Left renal pelvis (tissue), 4 donors: ENCODE measurements around the gene XXYLT1. TPM values are rescaled to one million over a fixed set of nuclear protein-coding genes. Genes with fewer than 3 reads are reported as not detected.
"Not testable (repeated sequence)": the region's sequence is repeated elsewhere in the genome, so short reads cannot be mapped to it uniquely, and the experiment has no call there.

ENCODE experiments used
- DNase-seq, 4 donors: peaks; one replicate each; pipeline ENCODE4 v3.0.0-alpha.2; 2013; ENCODE audit warnings: low read depth in 4 of 4, low spot score in 3 of 4
- polyA plus RNA-seq, 4 donors: library from polyadenylated mRNA; unstranded; fragments of 120-200 nt; gene quantifications; one replicate each; pipeline ENCODE4 v1.2.1, GENCODE V29; 2013; ENCODE audit not compliant: insufficient read length in 4 of 4

Gene XXYLT1
- polyA plus RNA-seq, 4 donors: 27.8 to 46.3 (median 30.5) TPM

DNA sequence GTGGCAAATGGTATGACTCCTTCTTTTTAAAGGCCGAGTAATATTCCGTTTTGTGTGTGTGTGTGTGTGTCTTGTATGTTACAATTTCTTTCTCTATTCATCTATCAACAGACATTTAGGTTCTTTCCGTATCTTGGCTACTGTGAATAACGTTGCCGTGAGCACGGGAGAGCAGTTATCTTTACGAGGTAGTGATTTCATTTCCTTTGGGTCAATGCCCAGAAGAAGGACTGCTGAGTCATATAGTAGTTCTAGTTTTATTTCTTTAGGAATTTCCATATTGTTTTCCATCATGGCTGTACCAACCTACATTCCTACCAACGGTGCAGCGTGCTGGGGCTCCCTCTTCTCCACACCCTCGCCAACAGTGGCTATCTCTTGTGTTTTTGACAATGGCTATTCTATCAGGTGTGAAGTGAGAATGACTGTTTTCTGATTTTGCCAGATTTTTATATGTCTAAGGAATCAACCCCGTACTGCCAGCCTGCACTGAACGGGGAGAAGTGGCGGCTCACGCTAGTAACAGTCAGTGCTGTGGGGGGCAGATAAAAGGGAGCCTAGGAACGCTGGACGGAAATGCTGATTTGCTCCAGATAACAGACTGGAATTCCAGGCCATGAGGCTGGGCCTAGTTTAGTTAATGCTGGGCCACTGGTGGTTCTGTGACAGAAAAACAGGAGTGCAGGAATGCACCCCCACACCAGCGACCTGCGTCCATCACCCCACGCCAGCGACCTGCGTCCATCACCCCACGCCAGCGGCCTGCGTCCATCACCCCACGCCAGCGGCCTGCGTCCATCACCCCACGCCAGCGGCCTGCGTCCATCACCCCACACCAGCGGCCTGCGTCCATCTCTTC, 168.1 kb downstream of the XXYLT1 start:
- DNase-seq: no peak

DNA sequence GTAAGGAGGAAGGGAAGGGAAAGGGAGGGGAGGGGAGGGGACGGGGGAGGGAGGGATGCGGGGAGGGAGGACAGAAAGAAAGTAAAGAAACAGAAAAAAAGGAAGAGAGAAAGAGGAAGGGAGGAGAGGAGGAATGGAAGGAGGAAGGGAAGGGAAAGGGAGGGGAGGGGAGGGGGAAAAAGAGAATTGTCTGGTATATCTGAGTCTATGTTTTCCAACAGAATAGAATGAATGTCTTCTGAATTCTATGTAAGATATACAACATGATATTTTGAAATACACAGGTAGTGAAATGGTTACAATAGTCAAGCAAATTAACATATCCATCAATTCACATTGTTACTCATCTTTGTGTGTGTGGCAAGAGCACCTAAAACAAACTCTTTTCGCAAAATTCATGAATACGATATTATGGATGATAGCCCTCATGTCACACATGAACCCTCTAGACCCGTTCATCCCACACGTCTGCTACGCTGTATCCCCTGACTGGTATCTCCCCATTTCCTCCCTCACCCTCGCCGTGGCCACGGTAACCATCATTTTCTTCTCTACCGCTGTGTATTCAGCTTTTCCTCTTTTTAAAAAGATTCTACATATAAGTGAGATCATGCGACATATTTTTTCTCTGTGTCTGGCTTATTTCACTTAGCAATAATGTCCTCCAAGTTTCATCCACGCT, 168.9 kb downstream of the XXYLT1 start:
- no peak for DNase-seq

DNA sequence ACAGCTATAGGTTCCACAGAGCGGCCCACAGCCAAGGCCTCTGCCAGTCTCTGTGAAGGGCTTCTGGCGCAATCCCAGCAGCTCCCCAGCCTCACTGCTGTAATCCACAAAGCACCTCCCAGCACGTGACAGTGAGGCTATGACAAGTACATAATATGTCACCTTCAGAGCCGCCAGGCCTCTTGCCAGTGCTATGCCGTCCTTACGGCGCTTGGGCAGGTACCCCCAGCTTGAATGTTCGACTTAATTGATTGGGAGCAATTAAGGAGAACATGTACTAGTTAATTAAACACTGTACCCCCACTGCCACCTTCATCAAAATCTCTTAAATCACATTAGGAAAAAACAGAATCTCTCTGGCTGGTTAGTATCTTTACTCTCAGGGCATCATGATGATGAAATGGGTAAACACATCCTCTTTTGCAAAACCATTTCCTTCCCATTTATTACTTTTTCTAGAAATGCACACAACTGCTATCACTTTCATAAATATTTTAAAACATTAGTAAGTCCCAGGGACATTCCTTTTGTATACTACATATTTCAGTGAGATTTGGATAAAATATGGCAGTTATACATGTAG, 169.9 kb downstream of the XXYLT1 start:
- DNase-seq: no peak

DNA sequence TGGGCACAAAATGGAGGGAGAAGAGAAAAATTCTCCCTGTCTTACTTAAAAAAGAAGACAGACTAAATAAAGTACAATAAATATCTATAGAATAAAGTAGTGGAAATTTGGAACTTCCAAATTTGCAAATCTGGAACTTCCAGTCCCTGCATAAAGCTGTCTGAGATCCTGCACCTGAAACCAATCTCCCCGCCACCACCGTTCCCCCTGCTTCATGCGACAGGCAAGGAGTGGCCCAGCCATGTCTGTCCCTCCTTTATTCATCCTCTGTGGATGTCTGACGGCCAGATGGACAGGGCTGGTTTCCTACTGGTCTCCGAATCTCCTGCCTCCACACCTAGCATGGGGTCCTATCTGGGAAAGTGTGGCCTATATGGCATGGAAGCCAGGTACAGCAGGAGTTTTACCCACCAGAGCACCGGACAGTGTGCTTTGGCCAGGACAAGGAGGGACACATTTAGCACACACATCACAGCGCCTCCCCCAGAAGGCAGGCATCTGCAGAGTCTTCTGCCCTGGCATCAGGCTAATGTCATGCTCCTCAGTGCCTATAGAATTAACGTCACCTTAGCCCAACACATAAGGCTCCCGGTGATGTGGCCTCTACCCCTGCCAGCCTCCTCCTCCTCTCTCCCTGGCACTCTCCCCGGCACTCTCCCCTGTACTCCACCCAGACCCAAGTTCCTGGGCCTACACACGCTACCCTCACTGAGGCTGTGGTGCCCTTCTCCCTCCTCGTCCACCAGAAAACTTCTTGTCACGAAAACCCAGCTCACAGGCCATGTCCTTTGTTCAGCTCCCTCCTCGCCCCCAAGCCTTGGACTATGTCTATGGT, 170.8 kb downstream of the XXYLT1 start:
- DNase-seq: no peak

DNA sequence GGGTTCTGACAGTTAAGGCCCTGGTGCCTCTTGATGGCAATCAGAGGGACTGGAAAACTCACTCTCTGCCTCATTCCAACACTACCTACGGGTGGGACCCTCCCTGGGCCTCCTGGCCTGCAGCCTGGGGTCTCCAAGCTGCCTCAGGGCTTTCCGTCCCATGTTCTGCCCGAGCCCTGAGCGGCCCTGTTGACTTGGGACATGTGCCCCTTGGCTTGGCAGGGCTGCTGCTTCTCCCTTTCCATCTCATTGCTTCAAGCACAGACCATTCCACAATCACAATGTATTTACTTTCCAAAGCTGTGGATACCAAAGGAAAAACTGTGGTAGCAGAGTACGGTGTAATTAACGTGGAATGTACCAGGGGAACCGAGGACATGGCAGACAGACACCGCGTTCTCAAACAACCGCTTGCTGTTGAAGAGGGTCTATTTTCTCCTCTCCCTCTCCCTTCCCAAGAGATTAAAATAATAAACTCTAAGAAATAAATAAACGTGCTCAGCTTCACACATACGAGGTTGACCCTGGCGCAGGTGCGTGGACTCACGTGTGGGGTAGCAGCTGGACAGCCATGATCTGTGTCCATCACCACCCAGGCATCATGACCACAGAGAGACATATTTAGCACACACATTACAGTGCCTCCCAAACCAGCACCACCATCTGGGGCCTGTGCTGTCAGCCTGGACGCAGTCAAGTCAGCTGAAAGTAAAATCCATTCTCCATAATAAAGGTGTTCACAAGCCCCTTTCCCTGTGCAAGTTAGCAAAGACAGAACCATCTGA, 172.0 kb downstream of the XXYLT1 start:
- DNase-seq: no peak

DNA sequence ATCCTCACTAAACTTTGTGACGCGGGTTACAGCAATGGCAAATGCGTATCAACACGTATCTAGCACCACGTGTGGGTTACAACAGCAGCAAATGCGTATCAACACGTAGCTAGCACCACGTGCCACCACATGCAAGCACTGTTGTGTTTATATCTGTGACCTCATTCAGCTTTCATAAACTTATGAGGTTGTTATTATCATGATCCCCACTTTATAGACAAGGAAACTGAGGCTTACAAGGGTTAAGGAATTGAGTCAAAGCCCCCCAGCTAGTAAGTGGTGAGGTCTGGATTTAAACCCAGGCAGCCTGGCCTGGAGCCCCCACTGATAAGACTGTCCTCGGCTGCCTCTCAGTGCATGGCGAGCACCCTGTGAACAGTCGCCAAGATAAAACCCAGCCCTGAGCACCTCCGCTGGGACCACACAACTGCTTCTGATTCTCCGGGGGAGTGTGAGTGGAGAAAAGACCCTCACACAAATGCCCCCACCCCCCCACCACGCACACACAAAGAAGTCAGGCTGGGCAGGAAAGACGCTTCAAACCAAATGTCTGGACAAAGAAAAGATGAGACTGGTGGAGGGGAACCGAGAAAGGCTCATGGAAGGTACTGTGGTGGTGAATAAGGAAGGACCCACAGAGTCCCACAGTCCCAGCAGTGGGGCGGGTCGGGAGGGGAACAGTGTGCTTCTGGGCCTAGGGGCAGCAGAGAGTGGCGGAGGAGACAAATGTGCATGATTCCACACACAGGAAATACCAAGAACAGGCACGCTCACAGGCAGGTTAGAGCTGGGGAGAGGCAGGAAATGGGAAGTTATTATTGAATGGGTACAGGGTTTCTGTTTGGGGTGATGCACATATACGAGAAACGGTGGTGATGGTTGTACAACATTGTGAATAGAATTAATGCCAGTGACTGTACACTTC, 173.4 kb downstream of the XXYLT1 start:
- no peak for DNase-seq

DNA sequence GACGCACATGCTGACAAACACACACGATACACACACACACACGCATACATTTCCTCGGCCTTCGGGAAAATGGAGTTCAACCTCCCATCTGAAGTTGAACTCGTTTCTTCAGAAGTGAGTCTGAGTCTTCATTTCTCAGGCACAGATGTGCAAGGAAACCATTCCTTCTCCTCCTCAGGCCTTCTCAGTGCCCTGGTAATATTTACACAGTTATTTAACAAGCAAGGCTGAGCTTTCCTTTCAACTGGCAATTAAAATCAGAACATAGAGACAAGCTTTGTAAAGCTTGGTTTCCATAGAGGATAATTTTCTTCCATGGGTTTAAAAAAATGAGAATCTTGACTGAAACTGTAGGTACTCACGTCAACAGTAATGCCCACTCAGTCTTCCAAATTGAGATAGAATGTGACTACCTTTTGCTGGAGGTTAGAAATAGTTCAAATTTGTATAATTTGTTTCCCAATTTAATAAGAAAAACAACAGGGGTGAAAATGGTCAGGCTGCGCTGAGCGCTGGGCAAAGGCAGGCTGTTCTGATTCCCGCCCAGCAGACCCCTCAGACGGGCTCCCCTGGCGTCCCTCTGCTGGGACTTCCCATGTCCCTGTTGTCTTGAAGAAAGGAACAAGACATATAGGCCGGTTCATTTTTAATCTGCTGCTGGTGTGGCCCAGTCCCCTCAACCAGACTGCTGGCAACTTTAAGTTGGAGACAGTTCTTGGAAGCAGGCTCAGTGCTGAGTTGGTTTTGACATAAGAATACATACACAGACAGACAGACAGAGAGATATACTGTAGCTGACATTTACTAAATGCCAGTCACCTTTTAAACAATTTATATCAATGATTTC, 174.3 kb downstream of the XXYLT1 start:
- no peak for DNase-seq

DNA sequence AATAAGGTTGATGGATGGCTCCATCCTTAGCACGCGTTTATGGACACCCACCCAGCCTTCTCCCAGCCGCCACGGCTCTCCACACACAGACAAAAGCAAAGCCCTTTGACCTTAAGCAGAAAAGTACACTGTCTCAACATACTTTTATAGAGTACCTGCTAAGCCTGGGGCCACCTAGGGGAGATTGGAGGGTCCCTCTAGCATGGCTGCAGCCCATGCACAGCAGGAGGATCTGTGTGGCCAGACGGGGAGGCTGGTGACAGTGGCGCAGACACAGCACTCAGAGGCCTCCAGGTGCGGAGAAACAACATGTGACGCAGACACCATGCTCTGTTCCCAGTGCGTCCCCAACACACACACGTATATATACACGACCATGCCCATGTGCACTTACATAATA, 174.9 kb downstream of the XXYLT1 start:
- no peak for DNase-seq

DNA sequence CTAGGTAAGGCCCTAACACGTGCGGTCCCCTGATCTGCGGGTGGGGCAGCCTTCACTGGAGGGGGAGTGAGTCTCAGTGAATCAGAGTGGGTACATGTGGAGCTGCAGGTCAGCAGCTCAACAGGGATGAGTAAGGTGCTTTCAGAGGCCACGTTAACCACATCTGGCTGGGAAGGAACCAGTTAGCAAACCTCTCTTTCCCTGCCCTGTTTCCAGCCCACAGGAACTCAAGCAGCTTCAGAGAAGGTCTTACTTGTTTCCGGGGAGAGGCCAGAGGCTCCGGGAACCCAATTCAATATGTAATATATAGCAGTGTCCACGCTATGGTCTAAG, 175.3 kb downstream of the XXYLT1 start:
- DNase-seq: no peak

DNA sequence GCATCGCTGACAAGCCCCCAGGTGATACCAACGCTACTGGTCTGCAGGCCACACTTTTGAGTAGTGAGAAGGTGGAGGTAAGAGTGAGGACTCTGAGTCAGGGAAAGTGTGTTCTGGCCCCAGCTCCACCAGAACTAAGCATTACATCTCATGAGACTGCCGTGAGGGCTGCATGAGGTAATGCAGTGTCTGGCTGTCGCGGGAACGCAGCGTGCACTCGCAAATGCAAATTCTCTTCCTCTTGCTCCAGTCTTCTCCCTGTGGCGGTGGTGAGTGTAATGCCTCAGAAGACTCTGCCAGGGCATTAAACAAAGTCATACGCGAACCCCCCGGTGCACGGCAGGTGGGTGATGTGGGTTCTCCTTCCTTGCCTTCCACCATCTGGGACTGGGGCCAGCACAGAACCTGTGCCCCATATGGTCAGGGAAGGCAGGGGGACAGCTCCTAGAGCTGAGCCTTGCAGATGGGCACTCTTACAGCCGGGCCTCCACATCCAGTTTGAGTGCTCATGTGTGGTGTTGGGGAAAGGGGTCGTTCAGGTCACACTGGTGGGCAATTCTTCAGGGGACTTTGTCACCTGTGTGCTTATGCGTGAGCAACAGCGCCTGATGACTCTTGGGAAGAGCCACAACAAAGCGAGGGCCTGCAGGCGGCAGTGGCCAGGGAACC, 175.8 kb downstream of the XXYLT1 start:
- no peak for DNase-seq

DNA sequence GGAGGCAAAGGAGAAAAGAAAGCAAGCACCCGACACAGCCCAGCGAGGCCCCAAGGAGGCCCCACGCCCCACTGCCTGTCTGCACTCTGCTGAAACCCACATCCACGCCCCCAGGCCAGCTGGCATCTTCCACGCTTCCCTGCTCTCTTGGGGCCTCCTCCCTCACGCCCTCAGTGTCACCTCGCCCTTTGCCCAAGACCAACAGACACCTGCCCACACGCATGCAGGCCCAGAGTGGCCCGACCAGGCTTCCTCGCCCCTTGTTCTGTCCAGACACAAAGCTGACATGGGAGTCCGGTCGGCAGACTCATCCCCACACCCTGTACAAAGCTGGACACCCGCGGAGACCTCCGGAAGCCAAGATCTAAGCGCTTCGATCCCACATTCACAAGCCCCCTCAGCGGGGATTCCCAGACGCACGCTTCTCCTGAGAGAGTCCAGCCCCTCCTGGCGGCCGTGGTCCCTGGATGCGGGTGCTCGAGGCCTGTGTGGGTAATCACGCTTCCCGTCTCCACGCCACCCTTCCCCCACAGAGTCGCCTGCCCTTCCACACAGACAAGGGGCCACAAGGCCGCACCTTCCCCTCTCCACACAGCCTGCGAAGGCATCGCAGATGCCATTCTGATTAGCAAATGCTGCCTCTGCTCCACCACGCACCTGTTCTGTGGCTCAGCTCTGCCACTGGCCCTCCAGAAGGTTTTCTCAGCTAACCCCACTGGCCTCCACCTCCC, 176.6 kb downstream of the XXYLT1 start:
- peak in 1 of 4 donors; percentile 42 for DNase-seq

DNA sequence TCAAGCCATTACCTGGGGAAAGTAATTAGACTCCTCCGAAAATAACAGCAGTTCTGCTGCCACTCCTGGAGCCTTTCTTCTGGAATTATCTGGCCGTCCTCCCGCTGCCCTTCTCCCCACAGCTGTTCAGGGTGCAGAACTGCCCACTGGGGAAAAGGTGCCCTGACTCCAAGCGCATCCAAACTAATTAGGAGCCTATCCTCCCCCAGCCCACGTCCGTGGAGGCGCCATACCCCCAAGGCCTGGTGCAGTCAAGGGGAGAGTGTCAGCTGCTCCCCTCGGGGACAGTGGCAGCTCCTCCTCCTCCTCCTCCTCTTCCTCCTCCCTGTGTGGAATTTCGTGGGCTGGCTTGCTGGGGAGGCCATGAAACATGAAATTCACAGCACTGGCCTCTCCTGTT, 177.2 kb downstream of the XXYLT1 start:
- no peak for DNase-seq

DNA sequence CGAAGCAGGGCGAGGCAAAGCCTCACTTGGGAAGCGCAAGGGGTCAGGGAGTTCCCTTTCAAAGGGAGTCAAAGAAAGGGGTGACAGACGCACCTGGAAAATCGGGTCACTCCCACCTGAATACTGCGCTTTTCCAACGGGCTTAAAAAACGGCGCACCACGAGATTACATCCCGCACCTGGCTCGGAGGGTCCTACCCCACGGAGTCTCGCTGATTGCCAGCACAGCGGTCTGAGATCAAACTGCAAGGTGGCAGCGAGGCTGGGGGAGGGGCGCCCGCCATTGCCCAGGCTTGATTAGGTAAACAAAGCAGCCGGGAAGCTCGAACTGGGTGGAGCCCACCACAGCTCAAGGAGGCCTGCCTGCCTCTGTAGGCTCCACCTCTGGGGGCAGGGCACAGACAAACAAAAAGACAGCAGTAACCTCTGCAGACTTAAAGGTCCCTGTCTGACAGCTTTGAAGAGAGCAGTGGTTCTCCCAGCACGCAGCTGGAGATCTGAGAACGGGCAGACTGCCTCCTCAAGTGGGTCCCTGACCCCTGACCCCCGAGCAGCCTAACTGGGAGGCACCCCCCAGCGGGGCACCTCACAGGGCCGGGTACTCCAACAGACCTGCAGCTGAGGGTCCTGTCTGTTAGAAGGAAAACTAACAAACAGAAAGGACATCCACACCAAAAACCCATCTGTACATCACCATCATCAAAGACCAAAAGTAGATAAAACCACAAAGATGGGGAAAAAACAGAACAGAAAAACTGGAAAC, 182.9 kb downstream of the XXYLT1 start:
- not testable (repeated sequence) for DNase-seq

DNA sequence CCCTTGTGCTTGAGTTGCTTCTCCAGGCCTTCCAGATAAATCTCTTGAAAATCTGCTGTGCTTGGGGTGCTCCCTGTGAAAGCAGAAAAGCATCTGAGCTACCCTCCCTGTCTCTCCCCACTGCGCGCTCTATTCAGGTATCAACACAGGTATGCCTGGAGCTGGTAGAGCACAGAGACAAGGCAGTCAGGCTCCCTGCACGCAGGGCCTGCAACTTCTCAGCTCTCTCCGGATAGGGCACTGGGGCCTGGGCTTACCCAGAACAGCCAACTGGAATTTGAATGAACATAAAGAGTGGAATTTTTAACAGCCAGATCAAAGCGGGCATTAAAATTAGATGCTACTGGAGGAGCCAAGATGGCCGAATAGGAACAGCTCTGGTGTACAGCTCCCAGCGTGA, 183.6 kb downstream of the XXYLT1 start:
- no peak for DNase-seq

DNA sequence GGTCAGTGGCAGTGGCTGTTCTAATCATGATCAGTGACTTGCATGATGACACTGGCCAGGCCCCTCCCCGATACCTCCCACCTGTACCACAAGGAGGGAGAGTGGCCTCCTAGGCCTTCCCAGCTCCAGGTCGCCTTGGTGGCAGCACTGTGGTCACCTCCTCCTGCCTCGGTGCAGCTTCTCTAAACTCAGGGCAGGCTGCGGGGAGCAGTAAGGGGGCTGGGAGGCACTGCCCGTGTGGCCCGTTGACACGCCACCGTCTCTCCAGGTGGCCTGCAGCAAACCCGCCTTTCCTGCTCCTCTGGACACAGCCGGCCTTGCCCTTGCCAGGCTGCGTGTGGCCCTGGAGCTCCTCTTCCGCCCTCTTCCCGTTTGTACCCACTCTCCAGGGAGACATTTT, 184.1 kb downstream of the XXYLT1 start:
- DNase-seq: no peak

DNA sequence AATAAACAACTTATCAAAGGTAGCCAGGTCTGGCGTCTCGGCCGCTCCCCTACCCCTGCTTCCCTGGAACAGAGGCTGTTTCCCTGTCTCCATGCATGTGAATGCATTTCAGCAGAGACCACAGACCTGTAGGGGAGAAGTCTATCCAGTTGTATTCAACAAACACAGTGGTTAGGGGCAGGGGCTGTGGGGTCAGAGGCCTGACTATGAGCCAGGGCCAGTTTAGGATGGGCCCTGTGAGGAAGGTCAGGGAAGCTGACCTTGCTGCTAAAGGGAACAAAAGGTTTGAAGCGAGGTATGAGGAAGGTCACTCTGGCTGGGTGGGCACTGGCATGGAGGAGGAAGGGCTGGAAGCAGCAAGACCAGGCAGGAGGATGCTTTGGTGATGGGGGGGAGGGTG, 184.6 kb downstream of the XXYLT1 start:
- DNase-seq: no peak
